GM19395 (cell line): Measurements from ENCODE around the gene PIK3R1.

Experiments
- ATAC-seq: cut with Tn5 transposase; IDR thresholded peaks from one replicate; pipeline ENCODE4 v1.9.1; 2021; ENCODE audit warnings: mild to moderate bottlenecking, moderate library complexity; ENCODE audit not compliant: unreplicated experiment

The PIK3R1 gene

GRCh38 chr5:68320413-68320986 is 104.9 kb downstream of the PIK3R1 start:
- ATAC-seq: no peak

- ATAC-seq: no peak
These were observed 109.6 kb downstream of the PIK3R1 start for GRCh38 chr5:68325065-68325580.

GRCh38 chr5:68329554-68330255 is 114.1 kb downstream of the PIK3R1 start:
- no peak for ATAC-seq

- ATAC-seq: no peak
These were observed 115.0 kb downstream of the PIK3R1 start for GRCh38 chr5:68330574-68330973.

GRCh38 chr5:68331192-68332079 is 115.9 kb downstream of the PIK3R1 start:
- peak; percentile 81 for ATAC-seq

GRCh38 chr5:68332080-68332451 is 116.5 kb downstream of the PIK3R1 start:
- ATAC-seq: peak; percentile 23

- no peak for ATAC-seq
These were observed 117.0 kb downstream of the PIK3R1 start for GRCh38 chr5:68332556-68332955.

- no peak for ATAC-seq
These were observed 118.3 kb downstream of the PIK3R1 start for GRCh38 chr5:68333649-68334552.

- ATAC-seq: no peak
These were observed 119.0 kb downstream of the PIK3R1 start for GRCh38 chr5:68334553-68334886.

- no peak for ATAC-seq
These were observed 119.5 kb downstream of the PIK3R1 start for GRCh38 chr5:68335075-68335474.

GRCh38 chr5:68336200-68336599 is 120.6 kb downstream of the PIK3R1 start:
- ATAC-seq: no peak

- no peak for ATAC-seq
These were observed 121.7 kb downstream of the PIK3R1 start for GRCh38 chr5:68337235-68337634.

GRCh38 chr5:68339921-68340321 is 124.4 kb downstream of the PIK3R1 start:
- ATAC-seq: no peak

GRCh38 chr5:68341006-68341405 is 125.5 kb downstream of the PIK3R1 start:
- ATAC-seq: no peak

- ATAC-seq: no peak
These were observed 127.1 kb downstream of the PIK3R1 start for GRCh38 chr5:68342693-68343092.

- peak; percentile 70 for ATAC-seq
These were observed 127.9 kb downstream of the PIK3R1 start for GRCh38 chr5:68343421-68343826.

GRCh38 chr5:68344447-68345111 is 129.0 kb downstream of the PIK3R1 start:
- ATAC-seq: no peak

GRCh38 chr5:68345171-68345570 is 129.6 kb downstream of the PIK3R1 start:
- no peak for ATAC-seq

GRCh38 chr5:68345582-68345981 is 130.0 kb downstream of the PIK3R1 start:
- no peak for ATAC-seq

GRCh38 chr5:68347536-68347935 is 132.0 kb downstream of the PIK3R1 start:
- no peak for ATAC-seq
